H1 (cell line): ENCODE measurements around the gene RPS6KA6.

Experiments used
- EP300 ChIP-seq, 2 experiments: IDR thresholded peaks; 1 replicate in 1 of 2; 2 replicates in 1 of 2; pipeline ENCODE4 v1.6.1; 2011 to 2012; ENCODE audit warnings: low read depth in 2 of 2, low read length in 2 of 2, mild to moderate bottlenecking in 2 of 2, borderline replicate concordance in 1 of 2, inconsistent platforms in 1 of 2, moderate library complexity in 1 of 2
- POLR2A ChIP-seq, 2 experiments: IDR thresholded peaks; 1 replicate in 1 of 2; 2 replicates in 1 of 2; pipeline ENCODE4 v1.6.1; 2011; ENCODE audit warnings: low read depth in 2 of 2, low read length in 2 of 2, mild to moderate bottlenecking in 2 of 2; ENCODE audit errors: control extremely low read depth in 1 of 2
- TAF7 ChIP-seq: optimal IDR thresholded peaks from 2 replicates; pipeline ENCODE3; 2011; ENCODE audit warnings: low read depth, mild to moderate bottlenecking, inconsistent platforms, low read length, moderate library complexity, borderline replicate concordance
- TF ChIP-seq, protein P1 (sequence below): IDR thresholded peaks from 2 replicates; pipeline ENCODE4 v1.6.1; 2011; ENCODE audit warnings: low read length, improper control_type of control experiment

DNA sequence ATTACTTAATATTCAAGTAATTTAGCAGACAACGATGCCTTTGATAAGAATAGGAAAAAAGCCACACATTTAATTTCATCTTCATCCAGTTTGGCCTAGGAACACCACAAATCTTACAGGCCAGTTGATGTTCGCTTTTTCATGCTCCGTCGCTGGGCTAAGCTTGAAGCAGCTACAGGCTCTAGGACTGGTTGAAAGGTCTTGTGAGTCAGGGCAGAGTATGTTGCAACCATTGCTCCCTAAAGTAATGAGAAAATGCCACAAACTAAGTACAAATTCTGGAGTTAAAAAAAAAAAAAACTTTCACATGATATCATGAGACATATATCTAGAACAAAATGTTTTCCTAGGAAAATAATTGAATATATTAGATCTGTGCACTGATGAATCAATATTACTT lies 123.8 kb downstream of the RPS6KA6 start:
- TF ChIP-seq EP300 (IDR thresholded peaks at IDR 0.05; ENCODE audit: borderline replicate concordance in 1 of 2, low read depth in 2 of 2, low read length in 2 of 2): no peak
- no peak for TF ChIP-seq POLR2A (IDR thresholded peaks at IDR 0.05; ENCODE audit: control extremely low read depth in 1 of 2, low read depth in 2 of 2, low read length in 2 of 2)
- TF ChIP-seq TAF7: no peak
- TF ChIP-seq, protein P1, sequence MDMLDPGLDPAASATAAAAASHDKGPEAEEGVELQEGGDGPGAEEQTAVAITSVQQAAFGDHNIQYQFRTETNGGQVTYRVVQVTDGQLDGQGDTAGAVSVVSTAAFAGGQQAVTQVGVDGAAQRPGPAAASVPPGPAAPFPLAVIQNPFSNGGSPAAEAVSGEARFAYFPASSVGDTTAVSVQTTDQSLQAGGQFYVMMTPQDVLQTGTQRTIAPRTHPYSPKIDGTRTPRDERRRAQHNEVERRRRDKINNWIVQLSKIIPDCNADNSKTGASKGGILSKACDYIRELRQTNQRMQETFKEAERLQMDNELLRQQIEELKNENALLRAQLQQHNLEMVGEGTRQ: no peak
